ENCODE data around the gene USP17L17. TPM values are rescaled to one million over a fixed set of nuclear protein-coding genes. Genes with fewer than 3 reads are reported as not detected.
"Not testable (repeated sequence)": the region's sequence is repeated elsewhere in the genome, so short reads cannot be mapped to it uniquely, and the experiment has no call there.

USP17L17 gene, protein sequence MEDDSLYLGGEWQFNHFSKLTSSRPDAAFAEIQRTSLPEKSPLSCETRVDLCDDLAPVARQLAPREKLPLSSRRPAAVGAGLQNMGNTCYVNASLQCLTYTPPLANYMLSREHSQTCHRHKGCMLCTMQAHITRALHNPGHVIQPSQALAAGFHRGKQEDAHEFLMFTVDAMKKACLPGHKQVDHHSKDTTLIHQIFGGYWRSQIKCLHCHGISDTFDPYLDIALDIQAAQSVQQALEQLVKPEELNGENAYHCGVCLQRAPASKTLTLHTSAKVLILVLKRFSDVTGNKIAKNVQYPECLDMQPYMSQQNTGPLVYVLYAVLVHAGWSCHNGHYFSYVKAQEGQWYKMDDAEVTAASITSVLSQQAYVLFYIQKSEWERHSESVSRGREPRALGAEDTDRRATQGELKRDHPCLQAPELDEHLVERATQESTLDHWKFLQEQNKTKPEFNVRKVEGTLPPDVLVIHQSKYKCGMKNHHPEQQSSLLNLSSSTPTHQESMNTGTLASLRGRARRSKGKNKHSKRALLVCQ
- not detected in 2 replicates for total RNA-seq

DNA sequence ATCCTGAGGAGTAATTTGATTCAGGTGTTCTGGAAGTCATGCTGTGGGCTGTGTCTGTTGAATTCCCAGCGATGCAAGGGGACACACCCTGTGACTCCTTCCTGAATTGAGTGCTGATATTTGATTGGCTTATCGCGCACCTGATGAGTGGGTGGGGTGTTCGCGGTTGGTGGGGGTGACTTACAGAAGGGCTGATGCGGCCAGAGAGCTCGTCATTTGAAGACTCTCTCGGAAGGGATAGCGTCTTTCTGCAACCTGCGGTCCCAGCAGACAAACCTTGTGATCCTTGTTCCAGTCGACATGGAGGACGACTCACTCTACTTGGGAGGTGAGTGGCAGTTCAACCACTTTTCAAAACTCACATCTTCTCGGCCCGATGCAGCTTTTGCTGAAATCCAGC, at the start of gene USP17L17:
Gene USP17L17, plus strand, starts transcription at position 301 of the 400 bp plus-strand sequence. Its CDS starts 0 bp downstream, at position 301.
- H3K27ac Mint-ChIP-seq; H3K4me1 Mint-ChIP-seq (ENCODE audit: low read depth); H3K4me3 Mint-ChIP-seq (ENCODE audit: low read depth); DNase-seq (ENCODE audit: low spot score); H3K9me3 Mint-ChIP-seq; intact Hi-C loops (cut with micrococcal nuclease); H3K36me3 Mint-ChIP-seq (ENCODE audit: low read depth); H3K27me3 Mint-ChIP-seq (ENCODE audit: low read depth): not testable (repeated sequence)

DNA sequence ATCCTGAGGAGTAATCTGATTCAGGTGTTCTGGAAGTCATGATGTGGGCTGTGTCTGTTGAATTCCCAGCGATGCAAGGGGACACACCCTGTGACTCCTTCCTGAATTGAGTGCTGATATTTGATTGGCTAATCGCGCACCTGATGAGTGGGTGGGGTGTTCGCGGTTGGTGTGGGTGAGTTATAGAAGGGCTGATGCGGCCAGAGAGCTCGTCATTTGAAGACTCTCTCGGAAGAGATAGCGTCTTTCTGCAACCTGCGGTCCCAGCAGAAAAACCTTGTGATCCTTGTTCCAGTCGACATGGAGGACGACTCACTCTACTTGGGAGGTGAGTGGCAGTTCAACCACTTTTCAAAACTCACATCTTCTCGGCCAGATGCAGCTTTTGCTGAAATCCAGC, 33.3 kb upstream of the USP17L17 start, which contains the start of gene USP17L10:
Gene USP17L10, plus strand, starts transcription at position 301 of the 400 bp plus-strand sequence. Its CDS starts 0 bp downstream, at position 301.
- intact Hi-C loops (cut with micrococcal nuclease): not testable (repeated sequence)

DNA sequence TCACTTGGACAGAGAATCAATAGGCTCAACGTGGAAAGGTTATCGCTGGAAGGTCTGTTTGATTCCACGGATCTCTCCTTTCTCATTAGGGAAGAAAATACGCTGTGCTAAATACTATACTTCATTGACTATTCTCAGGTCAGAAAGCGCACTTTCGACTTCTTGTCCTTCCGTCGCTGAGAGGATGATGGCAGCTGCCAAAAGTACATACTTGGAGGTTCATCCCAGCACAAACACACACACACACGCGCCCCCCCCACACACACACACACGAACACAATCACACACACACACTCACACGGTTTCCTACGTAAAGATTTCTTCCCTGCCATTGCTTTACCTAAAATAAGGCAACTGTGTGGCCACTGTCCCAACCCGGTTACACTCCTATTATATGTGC, 29.0 kb upstream of the USP17L17 start:
- H3K27ac Mint-ChIP-seq; intact Hi-C loops (cut with micrococcal nuclease); H3K4me1 Mint-ChIP-seq (ENCODE audit: low read depth); H3K27me3 Mint-ChIP-seq (ENCODE audit: low read depth); DNase-seq (ENCODE audit: low spot score); H3K9me3 Mint-ChIP-seq; H3K36me3 Mint-ChIP-seq (ENCODE audit: low read depth); H3K4me3 Mint-ChIP-seq (ENCODE audit: low read depth): not testable (repeated sequence)

More for the DNA sequence above, 33.3 kb upstream of the USP17L17 start, which contains the start of gene USP17L10:
- not testable (repeated sequence) for DNase-seq (ENCODE audit: low spot score); H3K27ac Mint-ChIP-seq; H3K4me1 Mint-ChIP-seq (ENCODE audit: low read depth); H3K9me3 Mint-ChIP-seq; H3K36me3 Mint-ChIP-seq (ENCODE audit: low read depth); H3K27me3 Mint-ChIP-seq (ENCODE audit: low read depth); H3K4me3 Mint-ChIP-seq (ENCODE audit: low read depth)

DNA sequence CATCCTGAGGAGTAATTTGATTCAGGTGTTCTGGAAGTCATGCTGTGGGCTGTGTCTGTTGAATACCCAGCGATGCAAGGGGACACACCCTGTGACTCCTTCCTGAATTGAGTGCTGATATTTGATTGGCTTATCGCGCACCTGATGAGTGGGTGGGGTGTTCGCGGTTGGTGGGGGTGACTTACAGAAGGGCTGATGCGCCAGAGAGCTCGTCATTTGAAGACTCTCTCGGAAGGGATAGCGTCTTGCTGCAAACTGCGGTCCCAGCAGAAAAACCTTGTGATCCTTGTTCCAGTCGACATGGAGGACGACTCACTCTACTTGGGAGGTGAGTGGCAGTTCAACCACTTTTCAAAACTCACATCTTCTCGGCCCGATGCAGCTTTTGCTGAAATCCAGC, 28.6 kb upstream of the USP17L17 start, which contains the start of gene USP17L11:
Gene USP17L11, plus strand, starts transcription at position 301 of the 400 bp plus-strand sequence. Its CDS starts 0 bp downstream, at position 301.
- H3K4me1 Mint-ChIP-seq (ENCODE audit: low read depth); intact Hi-C loops (cut with micrococcal nuclease); H3K36me3 Mint-ChIP-seq (ENCODE audit: low read depth); H3K4me3 Mint-ChIP-seq (ENCODE audit: low read depth); H3K27me3 Mint-ChIP-seq (ENCODE audit: low read depth); H3K9me3 Mint-ChIP-seq; DNase-seq (ENCODE audit: low spot score); H3K27ac Mint-ChIP-seq: not testable (repeated sequence)

DNA sequence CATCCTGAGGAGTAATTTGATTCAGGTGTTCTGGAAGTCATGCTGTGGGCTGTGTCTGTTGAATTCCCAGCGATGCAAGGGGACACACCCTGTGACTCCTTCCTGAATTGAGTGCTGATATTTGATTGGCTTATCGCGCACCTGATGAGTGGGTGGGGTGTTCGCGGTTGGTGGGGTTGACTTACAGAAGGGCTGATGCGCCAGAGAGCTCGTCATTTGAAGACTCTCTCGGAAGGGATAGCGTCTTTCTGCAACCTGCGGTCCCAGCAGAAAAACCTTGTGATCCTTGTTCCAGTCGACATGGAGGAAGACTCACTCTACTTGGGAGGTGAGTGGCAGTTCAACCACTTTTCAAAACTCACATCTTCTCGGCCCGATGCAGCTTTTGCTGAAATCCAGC, 23.8 kb upstream of the USP17L17 start, which contains the start of gene USP17L12:
Gene USP17L12, plus strand, starts transcription at position 301 of the 400 bp plus-strand sequence. Its CDS starts 0 bp downstream, at position 301.
- H3K27me3 Mint-ChIP-seq (ENCODE audit: low read depth); H3K27ac Mint-ChIP-seq; DNase-seq (ENCODE audit: low spot score); H3K9me3 Mint-ChIP-seq; H3K4me1 Mint-ChIP-seq (ENCODE audit: low read depth); H3K4me3 Mint-ChIP-seq (ENCODE audit: low read depth); H3K36me3 Mint-ChIP-seq (ENCODE audit: low read depth); intact Hi-C loops (cut with micrococcal nuclease): not testable (repeated sequence)

DNA sequence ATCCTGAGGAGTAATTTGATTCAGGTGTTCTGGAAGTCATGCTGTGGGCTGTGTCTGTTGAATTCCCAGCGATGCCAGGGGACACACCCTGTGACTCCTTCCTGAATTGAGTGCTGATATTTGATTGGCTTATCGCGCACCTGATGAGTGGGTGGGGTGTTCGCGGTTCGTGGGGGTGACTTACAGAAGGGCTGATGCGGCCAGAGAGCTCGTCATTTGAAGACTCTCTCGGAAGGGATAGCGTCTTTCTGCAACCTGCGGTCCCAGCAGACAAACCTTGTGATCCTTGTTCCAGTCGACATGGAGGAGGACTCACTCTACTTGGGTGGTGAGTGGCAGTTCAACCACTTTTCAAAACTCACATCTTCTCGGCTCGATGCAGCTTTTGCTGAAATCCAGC, 19.1 kb upstream of the USP17L17 start, which contains the start of gene USP17L13:
Gene USP17L13, plus strand, starts transcription at position 301 of the 400 bp plus-strand sequence. Its CDS starts 0 bp downstream, at position 301.
- H3K27me3 Mint-ChIP-seq (ENCODE audit: low read depth); H3K4me1 Mint-ChIP-seq (ENCODE audit: low read depth); H3K36me3 Mint-ChIP-seq (ENCODE audit: low read depth); intact Hi-C loops (cut with micrococcal nuclease); H3K9me3 Mint-ChIP-seq; H3K4me3 Mint-ChIP-seq (ENCODE audit: low read depth); DNase-seq (ENCODE audit: low spot score); H3K27ac Mint-ChIP-seq: not testable (repeated sequence)

DNA sequence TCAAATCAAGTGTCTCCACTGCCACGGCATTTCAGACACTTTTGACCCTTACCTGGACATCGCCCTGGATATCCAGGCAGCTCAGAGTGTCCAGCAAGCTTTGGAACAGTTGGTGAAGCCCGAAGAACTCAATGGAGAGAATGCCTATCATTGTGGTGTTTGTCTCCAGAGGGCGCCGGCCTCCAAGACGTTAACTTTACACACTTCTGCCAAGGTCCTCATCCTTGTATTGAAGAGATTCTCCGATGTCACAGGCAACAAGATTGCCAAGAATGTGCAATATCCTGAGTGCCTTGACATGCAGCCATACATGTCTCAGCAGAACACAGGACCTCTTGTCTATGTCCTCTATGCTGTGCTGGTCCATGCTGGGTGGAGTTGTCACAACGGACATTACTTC, 13.4 kb upstream of the USP17L17 start:
- H3K27me3 Mint-ChIP-seq (ENCODE audit: low read depth); H3K36me3 Mint-ChIP-seq (ENCODE audit: low read depth); H3K27ac Mint-ChIP-seq; H3K4me1 Mint-ChIP-seq (ENCODE audit: low read depth); H3K4me3 Mint-ChIP-seq (ENCODE audit: low read depth); intact Hi-C loops (cut with micrococcal nuclease); DNase-seq (ENCODE audit: low spot score); H3K9me3 Mint-ChIP-seq: not testable (repeated sequence)

DNA sequence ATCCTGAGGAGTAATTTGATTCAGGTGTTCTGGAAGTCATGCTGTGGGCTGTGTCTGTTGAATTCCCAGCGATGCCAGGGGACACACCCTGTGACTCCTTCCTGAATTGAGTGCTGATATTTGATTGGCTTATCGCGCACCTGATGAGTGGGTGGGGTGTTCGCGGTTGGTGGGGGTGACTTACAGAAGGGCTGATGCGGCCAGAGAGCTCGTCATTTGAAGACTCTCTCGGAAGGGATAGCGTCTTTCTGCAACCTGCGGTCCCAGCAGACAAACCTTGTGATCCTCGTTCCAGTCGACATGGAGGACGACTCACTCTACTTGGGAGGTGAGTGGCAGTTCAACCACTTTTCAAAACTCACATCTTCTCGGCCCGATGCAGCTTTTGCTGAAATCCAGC, 9.6 kb upstream of the USP17L17 start, which contains the start of gene USP17L15:
Gene USP17L15, plus strand, starts transcription at position 301 of the 400 bp plus-strand sequence. Its CDS starts 0 bp downstream, at position 301.
- H3K36me3 Mint-ChIP-seq (ENCODE audit: low read depth); H3K4me1 Mint-ChIP-seq (ENCODE audit: low read depth); H3K27me3 Mint-ChIP-seq (ENCODE audit: low read depth); DNase-seq (ENCODE audit: low spot score); H3K27ac Mint-ChIP-seq; intact Hi-C loops (cut with micrococcal nuclease); H3K9me3 Mint-ChIP-seq; H3K4me3 Mint-ChIP-seq (ENCODE audit: low read depth): not testable (repeated sequence)

DNA sequence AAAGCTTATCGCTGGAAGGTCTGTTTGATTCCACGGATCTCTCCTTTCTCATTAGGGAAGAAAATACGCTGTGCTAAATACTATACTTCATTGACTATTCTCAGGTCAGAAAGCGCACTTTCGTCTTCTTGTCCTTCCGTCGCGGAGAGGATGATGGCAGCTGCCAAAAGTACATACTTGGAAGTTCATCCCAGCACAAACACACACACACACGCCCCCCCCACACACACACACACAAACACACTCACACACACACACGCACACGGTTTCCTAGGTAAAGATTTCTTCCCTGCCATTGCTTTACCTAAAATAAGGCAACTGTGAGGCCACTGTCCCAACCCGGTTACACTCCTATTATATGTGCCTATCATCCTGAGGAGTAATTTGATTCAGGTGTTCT, 5.2 kb upstream of the USP17L17 start:
- DNase-seq (ENCODE audit: low spot score); H3K27ac Mint-ChIP-seq; H3K36me3 Mint-ChIP-seq (ENCODE audit: low read depth); H3K9me3 Mint-ChIP-seq; intact Hi-C loops (cut with micrococcal nuclease); H3K27me3 Mint-ChIP-seq (ENCODE audit: low read depth); H3K4me3 Mint-ChIP-seq (ENCODE audit: low read depth); H3K4me1 Mint-ChIP-seq (ENCODE audit: low read depth): not testable (repeated sequence)

DNA sequence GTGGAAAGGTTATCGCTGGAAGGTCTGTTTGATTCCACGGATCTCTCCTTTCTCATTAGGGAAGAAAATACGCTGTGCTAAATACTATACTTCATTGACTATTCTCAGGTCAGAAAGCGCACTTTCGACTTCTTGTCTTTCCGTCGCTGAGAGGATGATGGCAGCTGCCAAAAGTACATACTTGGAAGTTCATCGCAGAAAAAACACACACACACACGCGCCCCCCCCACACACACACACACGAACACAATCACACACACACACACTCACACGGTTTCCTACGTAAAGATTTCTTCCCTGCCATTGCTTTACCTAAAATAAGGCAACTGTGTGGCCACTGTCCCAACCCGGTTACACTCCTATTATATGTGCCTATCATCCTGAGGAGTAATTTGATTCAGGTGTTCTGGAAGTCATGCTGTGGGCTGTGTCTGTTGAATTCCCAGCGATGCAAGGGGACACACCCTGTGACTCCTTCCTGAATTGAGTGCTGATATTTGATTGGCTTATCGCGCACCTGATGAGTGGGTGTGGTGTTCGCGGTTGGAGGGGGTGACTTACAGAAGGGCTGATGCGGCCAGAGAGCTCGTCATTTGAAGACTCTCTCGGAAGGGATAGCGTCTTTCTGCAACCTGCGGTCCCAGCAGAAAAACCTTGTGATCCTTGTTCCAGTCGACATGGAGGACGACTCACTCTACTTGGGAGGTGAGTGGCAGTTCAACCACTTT, 4.4 kb downstream of the USP17L17 start, which contains the start of gene USP17L18:
Gene USP17L18, plus strand, starts transcription at position 678 of the 728 bp plus-strand sequence. Its CDS starts 0 bp downstream, at position 678.
- DNase-seq (ENCODE audit: low spot score); H3K27me3 Mint-ChIP-seq (ENCODE audit: low read depth); H3K9me3 Mint-ChIP-seq: not testable (repeated sequence)

DNA sequence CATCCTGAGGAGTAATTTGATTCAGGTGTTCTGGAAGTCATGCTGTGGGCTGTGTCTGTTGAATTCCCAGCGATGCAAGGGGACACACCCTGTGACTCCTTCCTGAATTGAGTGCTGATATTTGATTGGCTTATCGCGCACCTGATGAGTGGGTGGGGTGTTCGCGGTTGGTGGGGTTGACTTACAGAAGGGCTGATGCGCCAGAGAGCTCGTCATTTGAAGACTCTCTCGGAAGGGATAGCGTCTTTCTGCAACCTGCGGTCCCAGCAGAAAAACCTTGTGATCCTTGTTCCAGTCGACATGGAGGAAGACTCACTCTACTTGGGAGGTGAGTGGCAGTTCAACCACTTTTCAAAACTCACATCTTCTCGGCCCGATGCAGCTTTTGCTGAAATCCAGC, 9.4 kb downstream of the USP17L17 start, which contains the start of gene USP17L19:
Gene USP17L19, plus strand, starts transcription at position 301 of the 400 bp plus-strand sequence. Its CDS starts 0 bp downstream, at position 301.
- DNase-seq (ENCODE audit: low spot score); H3K4me1 Mint-ChIP-seq (ENCODE audit: low read depth); H3K9me3 Mint-ChIP-seq; H3K36me3 Mint-ChIP-seq (ENCODE audit: low read depth); H3K4me3 Mint-ChIP-seq (ENCODE audit: low read depth); H3K27me3 Mint-ChIP-seq (ENCODE audit: low read depth); intact Hi-C loops (cut with micrococcal nuclease); H3K27ac Mint-ChIP-seq: not testable (repeated sequence)

More for the DNA sequence above, 4.4 kb downstream of the USP17L17 start, which contains the start of gene USP17L18:
- H3K4me3 Mint-ChIP-seq (ENCODE audit: low read depth); intact Hi-C loops (cut with micrococcal nuclease); H3K4me1 Mint-ChIP-seq (ENCODE audit: low read depth); H3K36me3 Mint-ChIP-seq (ENCODE audit: low read depth); H3K27ac Mint-ChIP-seq: not testable (repeated sequence)

DNA sequence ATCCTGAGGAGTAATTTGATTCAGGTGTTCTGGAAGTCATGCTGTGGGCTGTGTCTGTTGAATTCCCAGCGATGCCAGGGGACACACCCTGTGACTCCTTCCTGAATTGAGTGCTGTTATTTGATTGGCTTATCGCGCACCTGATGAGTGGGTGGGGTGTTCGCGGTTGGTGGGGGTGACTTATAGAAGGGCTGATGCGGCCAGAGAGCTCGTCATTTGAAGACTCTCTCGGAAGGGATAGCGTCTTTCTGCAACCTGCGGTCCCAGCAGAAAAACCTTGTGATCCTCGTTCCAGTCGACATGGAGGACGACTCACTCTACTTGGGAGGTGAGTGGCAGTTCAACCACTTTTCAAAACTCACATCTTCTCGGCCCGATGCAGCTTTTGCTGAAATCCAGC, 14.1 kb downstream of the USP17L17 start, which contains the start of gene USP17L20:
Gene USP17L20, plus strand, starts transcription at position 301 of the 400 bp plus-strand sequence. Its CDS starts 0 bp downstream, at position 301.
- DNase-seq (ENCODE audit: low spot score); H3K4me3 Mint-ChIP-seq (ENCODE audit: low read depth); H3K27ac Mint-ChIP-seq; H3K9me3 Mint-ChIP-seq; H3K4me1 Mint-ChIP-seq (ENCODE audit: low read depth); H3K36me3 Mint-ChIP-seq (ENCODE audit: low read depth); intact Hi-C loops (cut with micrococcal nuclease); H3K27me3 Mint-ChIP-seq (ENCODE audit: low read depth): not testable (repeated sequence)

Measured in activated T-helper 2 cell treated with anti-CD3 and anti-CD28 coated beads, Interferon-gamma antibody, Interleukin-2, Interleukin-4, amounts not matched to agents 10 μg/mL and 5 μg/mL and 100 μg/mL, durations not matched to agents 14 hours and 24 hours and 36 hours (primary cell).